Measurements from ENCODE around the gene MYL9. TPM values are rescaled to one million over a fixed set of nuclear protein-coding genes. Genes with fewer than 3 reads are reported as not detected.
A peak's percentile ranks its signal among the peaks of the same experiment; 100 is the strongest.
"Not testable (repeated sequence)": the region's sequence is repeated elsewhere in the genome, so short reads cannot be mapped to it uniquely, and the experiment has no call there.

MYL9 gene
- total RNA-seq, 2 donors from 2014 or later: 558 to 602 TPM

DNA sequence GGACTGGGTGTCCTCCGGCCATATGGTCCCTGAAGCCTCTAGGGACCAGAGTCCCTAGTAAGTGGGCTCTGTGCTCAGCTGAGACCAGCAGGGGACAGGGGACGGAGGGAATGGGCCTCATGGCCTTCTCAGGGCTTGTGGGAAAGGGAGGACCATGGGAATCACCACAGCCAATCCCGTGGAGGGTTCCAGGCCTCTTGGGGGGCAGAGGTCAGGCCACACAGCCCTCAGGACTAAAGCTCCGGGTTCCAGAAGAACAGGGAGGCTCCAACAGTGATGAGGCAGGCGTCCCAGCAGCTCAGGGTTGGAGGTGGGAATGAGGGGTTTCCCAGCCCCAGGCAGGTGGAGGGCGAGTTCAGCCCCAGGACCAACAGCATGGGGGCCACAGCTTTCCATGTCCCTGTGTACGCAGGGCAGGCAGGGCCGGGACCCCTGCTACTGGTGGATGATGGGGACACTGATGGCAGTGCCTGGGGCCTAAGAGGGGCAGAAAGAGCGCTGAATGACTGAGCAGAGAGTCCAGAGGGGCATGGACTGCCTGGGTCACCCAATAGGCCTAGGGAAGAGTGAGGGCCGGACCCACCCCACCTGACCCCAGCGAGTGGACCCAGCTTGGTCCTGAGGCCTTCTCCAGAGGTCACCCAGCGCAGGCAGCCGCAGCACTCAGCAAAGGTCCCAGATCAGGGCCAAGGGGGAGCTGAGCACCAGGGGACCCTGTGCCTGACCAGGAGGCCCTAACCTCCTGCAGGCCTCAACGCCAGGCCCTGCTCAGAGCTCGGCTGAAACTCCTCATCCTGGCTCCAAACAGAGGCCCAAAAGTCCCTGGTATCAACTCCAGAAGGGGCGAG, 8.8 kb downstream of the MYL9 start:
- Histone ChIP-seq H3K27ac (peak overlapping the region; percentile 61 to 67), H3K4me3 (no peak overlapping the region), H3K27me3 (no peaks in the 10 kb centered on the region), H3K4me1 (peaks cover 0 to 48% of the 10 kb centered on the region in 2 donors), H3K36me3 (peaks cover 47% of the 10 kb centered on the region), H3K9me3 (no peaks in the 10 kb centered on the region)
- DNase-seq (ENCODE audit: low spot score): no peak
- TF ChIP-seq, protein P1, sequence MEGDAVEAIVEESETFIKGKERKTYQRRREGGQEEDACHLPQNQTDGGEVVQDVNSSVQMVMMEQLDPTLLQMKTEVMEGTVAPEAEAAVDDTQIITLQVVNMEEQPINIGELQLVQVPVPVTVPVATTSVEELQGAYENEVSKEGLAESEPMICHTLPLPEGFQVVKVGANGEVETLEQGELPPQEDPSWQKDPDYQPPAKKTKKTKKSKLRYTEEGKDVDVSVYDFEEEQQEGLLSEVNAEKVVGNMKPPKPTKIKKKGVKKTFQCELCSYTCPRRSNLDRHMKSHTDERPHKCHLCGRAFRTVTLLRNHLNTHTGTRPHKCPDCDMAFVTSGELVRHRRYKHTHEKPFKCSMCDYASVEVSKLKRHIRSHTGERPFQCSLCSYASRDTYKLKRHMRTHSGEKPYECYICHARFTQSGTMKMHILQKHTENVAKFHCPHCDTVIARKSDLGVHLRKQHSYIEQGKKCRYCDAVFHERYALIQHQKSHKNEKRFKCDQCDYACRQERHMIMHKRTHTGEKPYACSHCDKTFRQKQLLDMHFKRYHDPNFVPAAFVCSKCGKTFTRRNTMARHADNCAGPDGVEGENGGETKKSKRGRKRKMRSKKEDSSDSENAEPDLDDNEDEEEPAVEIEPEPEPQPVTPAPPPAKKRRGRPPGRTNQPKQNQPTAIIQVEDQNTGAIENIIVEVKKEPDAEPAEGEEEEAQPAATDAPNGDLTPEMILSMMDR (IDR thresholded peaks at IDR 0.05): no peak

DNA sequence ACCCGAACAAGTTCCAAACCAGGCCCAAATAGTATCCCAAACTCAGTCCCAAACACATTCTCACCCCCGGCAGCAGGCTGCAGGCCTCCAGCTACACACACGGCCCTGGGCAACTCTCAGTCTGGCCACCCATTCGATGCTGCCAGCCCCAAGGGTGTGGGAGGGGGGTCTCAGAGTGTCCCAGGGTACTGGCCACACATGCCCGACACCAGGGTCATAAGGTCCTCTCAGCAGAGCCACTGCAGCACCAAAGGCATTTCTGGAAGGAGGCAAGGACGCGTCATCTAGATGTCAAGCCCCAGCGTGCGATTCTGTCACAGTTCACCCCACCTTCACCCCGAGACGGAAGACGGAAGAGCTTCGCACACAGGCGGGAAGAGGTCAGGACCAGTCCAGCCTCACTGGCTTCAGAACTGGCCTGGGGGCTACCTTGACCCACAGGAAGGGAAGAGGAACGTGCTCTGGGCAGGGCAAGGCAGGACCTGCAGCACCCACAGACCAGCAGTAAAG, 9.5 kb downstream of the MYL9 start:
- peak overlapping the region; percentile 61 to 67 for H3K27ac ChIP-seq
- H3K9me3 ChIP-seq: no peaks in the 10 kb centered on the region
- TF ChIP-seq, protein P1 (IDR thresholded peaks at IDR 0.05): no peak
- no peak for DNase-seq (ENCODE audit: low spot score)
- peaks cover 0 to 43% of the 10 kb centered on the region in 2 donors for H3K4me1 ChIP-seq
- no peak overlapping the region for H3K4me3 ChIP-seq
- peaks cover 40% of the 10 kb centered on the region for H3K36me3 ChIP-seq
- H3K27me3 ChIP-seq: no peaks in the 10 kb centered on the region

DNA sequence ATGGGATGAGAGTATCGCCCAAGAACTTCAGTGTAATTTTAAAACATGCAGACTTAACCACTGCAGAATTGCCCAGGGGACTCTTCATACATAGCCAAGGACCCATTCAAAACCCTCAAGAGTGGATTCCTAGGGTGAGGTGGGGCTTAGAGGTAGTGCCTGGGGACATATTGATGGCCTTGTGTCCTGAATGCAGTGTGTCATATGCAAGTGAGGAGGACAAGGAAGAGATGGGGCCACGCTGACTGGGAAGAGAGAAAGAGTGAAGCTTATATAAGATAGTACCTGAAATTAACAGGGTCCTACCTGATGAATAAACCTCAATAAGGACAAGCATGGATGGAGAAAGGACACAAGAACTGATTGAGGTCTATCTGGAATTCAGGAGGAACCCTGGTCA, 13.9 kb downstream of the MYL9 start:
- no peak overlapping the region for H3K27ac ChIP-seq
- H3K4me1 ChIP-seq: peaks cover 0 to 14% of the 10 kb centered on the region in 2 donors
- no peaks in the 10 kb centered on the region for H3K36me3 ChIP-seq
- H3K27me3 ChIP-seq: no peaks in the 10 kb centered on the region
- TF ChIP-seq, protein P1 (IDR thresholded peaks at IDR 0.05): no peak
- H3K9me3 ChIP-seq: no peaks in the 10 kb centered on the region
- H3K4me3 ChIP-seq: no peak overlapping the region
- DNase-seq (ENCODE audit: low spot score): no peak

DNA sequence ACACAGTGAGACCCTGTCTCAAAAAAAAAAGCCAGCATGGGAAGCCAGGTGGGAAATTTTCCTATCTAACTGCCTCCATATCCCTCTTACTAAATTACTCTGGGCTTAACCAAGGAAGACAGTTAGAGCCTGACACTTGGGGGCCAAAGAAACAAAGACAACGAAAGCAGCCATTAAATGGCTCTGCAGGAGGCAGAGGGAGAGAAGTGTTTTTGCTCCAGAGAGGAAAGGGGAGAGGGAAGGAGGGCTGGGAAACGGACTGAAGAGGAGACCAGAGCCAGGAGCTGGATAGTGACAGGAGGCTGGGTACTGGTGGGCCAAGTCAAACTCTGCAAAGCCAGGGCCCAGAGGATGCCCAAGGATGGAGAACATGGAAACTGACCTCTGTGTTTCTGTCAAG, 21.4 kb downstream of the MYL9 start:
- no peak for DNase-seq (ENCODE audit: low spot score)
- no peaks in the 10 kb centered on the region for H3K27me3 ChIP-seq
- TF ChIP-seq, protein P1 (IDR thresholded peaks at IDR 0.05): no peak
- H3K9me3 ChIP-seq: peaks cover 0 to 8% of the 10 kb centered on the region in 2 donors
- H3K36me3 ChIP-seq: no peaks in the 10 kb centered on the region
- H3K4me3 ChIP-seq: no peak overlapping the region
- no peaks in the 10 kb centered on the region for H3K4me1 ChIP-seq
- H3K27ac ChIP-seq: no peak overlapping the region

DNA sequence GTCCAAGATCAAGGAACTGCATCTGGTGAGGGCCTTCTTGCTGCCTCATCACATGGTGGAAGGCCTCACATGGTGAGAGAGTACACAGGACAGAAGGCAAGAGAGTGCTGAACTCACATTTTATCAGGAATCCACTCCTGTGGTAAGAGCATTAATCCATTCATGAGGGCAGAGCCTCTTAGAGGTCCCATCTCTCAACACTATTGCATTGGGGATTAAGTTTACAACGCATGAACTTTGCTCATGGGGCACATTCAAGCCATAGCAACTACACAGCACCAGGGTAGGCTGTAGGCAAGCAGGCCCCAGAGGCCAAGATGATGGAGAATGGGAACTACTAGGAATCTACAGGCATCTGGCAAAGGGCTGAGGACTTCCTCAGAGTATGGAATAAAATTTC, 22.1 kb downstream of the MYL9 start:
- Histone ChIP-seq H3K27ac (no peak overlapping the region), H3K27me3 (no peaks in the 10 kb centered on the region), H3K4me3 (no peak overlapping the region), H3K9me3 (peaks cover 0 to 8% of the 10 kb centered on the region in 2 donors), H3K4me1 (no peaks in the 10 kb centered on the region), H3K36me3 (no peaks in the 10 kb centered on the region)
- no peak for DNase-seq (ENCODE audit: low spot score)
- TF ChIP-seq, protein P1 (IDR thresholded peaks at IDR 0.05): no peak

DNA sequence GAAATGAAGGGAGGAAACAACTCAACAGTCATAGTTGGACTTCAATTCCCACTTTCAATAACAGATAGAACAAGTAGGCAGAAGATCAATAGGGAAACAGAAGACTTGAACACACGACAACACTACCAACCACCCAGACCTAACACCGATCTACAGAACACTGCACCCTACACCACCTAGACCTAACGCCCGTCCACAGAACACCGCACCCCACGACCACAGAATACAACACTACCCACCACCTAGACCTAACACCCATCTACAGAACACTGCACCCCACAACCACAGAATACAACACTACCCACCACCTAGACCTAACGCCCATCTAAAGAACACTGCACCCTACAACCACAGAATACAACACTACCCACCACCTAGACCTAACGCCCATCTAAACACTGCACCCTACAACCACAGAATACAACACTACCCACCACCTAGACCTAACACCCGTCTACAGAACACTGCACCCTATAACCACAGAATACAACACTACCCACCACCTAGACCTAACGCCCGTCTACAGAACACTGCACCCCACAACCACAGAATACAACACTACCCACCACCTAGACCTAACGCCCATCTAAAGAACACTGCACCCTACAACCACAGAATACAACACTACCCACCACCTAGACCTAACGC, 22.9 kb downstream of the MYL9 start:
- not testable (repeated sequence) for H3K4me1 ChIP-seq; H3K27me3 ChIP-seq; H3K9me3 ChIP-seq; H3K36me3 ChIP-seq; DNase-seq (ENCODE audit: low spot score); H3K4me3 ChIP-seq; H3K27ac ChIP-seq

DNA sequence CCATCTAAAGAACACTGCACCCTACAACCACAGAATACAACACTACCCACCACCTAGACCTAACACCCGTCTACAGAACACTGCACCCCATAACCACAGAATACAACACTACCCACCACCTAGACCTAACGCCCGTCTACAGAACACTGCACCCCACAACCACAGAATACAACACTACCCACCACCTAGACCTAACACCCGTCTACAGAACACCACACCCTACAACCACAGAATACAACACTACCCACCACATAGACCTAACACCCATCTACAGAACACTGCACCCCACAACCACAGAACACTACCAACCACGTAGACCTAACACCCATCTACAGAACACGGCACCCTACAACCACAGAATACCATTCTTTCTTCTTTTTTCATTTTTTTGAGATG, 23.4 kb downstream of the MYL9 start:
- not testable (repeated sequence) for H3K4me1 ChIP-seq; H3K4me3 ChIP-seq; H3K27me3 ChIP-seq; H3K27ac ChIP-seq; H3K9me3 ChIP-seq; H3K36me3 ChIP-seq; DNase-seq (ENCODE audit: low spot score)
